Stimulated activated CD8-positive, alpha-beta memory T cell treated with anti-CD3 and anti-CD28 coated beads, Interleukin-2, amount 100 ng/mL, for 48 hours (primary cell): ENCODE data around the gene SSTR5.

ENCODE experiments used
- DNase-seq, 2 donors: peaks; one replicate each; pipeline ENCODE4 v3.0.0-alpha.2; 2020; ENCODE audit warnings: low read depth in 2 of 2

SSTR5 gene

GRCh38 chr16:1102921-1103635, 30.5 kb downstream of the SSTR5 start:
- DNase-seq, result peak; percentile 58 to 59

DNA sequence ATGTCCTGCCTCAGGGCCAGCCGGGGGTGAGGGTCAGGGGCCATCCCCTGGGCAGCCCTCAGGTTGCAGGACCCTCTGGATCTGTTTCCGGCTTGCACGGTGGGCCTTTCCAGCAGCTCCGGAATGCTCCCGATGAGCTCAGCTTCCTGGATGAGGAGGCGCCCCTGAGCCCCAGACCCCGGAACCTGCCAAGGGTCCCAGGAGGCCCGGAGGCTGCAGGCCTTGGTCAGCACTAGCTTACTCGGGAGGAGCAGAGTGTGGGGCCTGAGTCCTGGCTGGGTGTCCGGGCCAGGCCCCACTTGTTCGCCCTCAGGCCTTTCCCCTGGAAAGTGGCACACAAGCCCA, 31.1 kb downstream of the SSTR5 start:
- no peak for DNase-seq

- peak; percentile 38 to 41 for DNase-seq
Observed at GRCh38 chr16:1105888-1106620, 33.5 kb downstream of the SSTR5 start.

- DNase-seq, result no peak
Observed at GRCh38 chr16:1106659-1107058, 34.1 kb downstream of the SSTR5 start.

DNA sequence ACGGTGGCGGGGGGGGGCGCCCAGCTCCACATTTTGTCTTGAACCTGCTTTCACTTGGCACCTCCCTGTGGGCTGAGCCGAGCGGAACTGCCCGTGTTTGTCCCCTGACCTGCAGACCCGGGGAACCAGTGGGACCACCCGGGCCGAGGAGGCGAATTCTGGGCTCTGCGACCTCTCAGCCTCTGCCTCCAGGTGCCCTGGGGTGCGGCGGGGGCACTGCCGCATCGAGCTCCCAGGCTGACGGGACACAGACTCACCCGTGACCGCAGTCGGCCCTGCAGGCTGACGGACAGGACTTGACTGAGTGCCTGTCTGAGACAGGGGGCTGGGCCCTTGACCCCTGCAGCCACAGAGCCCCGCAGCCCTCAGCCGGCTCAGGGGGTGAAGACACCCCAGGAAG, 34.6 kb downstream of the SSTR5 start:
- no peak for DNase-seq

DNA sequence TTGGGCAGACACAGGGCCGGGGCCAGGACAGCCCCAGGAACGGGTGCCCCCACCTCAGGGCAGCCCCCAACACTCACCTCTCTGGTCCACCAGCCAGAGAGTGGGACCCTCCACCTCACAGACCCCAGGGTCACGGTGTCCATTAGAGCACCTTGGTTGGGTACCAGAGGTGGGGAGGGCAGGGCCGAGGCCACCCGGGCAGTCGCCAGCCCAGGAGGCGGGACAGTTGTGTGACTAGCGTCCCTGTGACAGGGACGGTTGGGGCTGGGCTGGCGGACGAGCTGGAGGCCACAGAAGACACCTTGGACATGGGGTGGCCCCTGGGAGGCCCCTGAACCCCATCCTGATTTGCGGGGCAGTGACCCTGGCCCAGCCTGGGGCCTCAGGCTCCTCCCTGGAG, 35.2 kb downstream of the SSTR5 start:
- no peak for DNase-seq

- DNase-seq, result no peak
Observed at GRCh38 chr16:1108299-1109252, 36.0 kb downstream of the SSTR5 start.

GRCh38 chr16:1109648-1110047, 37.1 kb downstream of the SSTR5 start:
- DNase-seq, result no peak

GRCh38 chr16:1112506-1113184, 40.1 kb downstream of the SSTR5 start:
- DNase-seq, result no peak

GRCh38 chr16:1113489-1113888, 40.9 kb downstream of the SSTR5 start:
- no peak for DNase-seq

DNA sequence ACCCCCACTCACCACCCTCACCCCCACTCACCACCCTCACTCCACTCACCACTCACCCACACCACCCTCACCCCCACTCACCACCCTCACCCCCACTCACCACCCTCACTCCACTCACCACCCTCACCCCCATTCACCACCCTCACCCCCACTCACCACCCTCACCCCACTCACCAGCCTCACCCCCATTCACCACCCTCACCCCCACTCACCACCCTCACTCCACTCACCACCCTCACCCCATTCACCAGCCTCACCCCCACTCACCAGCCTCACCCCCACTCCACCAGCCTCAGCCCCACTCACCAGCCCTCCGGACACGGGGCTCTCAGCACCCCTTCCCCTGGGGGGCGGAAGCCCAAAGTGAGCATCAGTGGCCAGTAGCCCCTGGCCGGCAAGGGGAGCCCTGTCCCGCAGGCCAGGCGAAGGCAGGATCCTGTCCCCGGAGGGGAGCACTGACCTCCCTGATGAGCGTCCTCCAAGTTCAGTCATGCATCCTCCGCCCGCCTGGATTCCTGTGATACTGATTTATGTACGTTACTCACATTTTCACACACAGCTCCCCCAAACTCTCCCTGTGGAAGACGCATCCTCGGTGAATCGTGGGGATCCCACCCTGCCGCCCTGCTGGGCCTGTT, 41.5 kb downstream of the SSTR5 start:
- DNase-seq, result no peak

DNA sequence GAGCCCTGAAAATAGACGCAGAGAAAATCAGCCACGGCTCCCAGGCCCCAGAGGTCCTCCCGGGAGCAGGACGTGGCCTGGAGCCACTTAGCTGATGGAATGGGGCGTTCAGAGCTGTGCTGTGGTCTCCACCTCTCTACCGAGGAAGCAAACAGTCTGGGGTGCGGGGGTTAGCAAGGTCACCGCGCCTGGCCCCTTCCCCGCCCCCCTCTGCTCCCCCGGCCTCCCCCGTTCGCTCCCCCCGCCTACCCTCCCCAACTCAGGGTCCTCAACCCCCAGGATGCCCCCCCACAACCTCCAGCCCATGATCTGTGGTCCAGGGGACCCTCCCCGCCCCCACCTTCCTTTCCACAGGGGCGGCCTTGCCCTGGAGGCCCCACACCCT, 44.1 kb downstream of the SSTR5 start:
- DNase-seq, result no peak

GRCh38 chr16:1117176-1117900, 44.8 kb downstream of the SSTR5 start:
- no peak for DNase-seq

DNA sequence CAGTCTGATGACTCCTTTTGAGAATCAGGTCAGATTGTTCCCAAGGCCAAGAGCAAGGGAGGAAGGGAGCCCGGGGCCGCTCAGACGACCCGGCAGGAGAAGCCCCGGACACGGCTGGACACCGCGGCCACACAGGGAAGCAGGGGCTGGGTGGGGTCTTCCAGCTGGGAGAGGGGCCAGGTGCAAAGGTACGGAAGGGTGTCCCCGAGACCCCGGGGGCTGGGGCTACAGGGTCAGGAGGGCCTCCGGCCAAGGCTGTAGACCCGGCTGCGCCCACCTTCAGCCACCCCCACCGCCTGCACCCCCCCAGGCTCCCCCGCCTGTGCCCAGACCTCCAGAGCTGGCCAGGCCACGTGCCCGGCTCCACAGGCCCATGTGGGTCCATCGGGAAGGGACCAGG, 45.4 kb downstream of the SSTR5 start:
- DNase-seq, result no peak

DNA sequence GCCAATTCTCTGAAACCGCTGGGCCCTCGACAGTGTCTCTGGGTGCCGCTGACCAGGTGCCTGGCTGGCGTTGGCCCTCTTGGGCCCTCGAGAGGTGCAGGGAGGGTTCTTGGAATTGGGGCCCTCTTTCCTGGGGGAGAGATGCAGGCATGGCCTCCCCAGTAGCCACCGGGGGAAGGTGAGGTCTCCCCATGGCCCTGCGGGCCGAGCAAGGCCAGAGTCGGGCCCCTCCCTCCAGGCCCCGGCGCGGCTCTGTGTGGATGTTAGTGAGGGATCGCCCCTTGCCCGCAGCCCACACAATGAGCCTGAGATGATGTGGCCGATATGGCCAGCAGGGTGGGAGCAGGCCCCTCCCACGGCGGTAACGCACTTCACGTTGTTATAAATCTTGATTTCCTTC, 46.6 kb downstream of the SSTR5 start:
- DNase-seq, result no peak

GRCh38 chr16:1119766-1120576, 47.4 kb downstream of the SSTR5 start:
- DNase-seq, result no peak

DNA sequence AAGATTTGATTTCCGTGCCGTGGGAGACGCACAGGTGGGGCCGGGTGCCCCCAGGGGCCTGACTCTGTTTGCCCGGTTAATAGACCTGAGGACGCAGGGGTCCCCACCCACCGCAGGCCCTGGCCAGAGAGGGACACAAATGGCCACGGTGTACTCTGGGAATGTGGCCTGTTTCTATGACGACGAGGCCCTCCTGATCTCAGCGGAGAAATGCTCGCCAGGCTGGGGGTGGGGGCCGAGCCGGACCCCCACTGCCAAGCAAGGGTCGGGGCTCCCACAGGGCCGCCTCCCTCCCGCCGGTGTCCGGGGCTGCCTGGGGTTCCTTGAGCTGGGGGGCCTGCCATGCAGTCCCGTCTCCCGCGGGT, 48.0 kb downstream of the SSTR5 start:
- DNase-seq, result no peak

GRCh38 chr16:1121009-1121408, 48.5 kb downstream of the SSTR5 start:
- DNase-seq, result no peak

DNA sequence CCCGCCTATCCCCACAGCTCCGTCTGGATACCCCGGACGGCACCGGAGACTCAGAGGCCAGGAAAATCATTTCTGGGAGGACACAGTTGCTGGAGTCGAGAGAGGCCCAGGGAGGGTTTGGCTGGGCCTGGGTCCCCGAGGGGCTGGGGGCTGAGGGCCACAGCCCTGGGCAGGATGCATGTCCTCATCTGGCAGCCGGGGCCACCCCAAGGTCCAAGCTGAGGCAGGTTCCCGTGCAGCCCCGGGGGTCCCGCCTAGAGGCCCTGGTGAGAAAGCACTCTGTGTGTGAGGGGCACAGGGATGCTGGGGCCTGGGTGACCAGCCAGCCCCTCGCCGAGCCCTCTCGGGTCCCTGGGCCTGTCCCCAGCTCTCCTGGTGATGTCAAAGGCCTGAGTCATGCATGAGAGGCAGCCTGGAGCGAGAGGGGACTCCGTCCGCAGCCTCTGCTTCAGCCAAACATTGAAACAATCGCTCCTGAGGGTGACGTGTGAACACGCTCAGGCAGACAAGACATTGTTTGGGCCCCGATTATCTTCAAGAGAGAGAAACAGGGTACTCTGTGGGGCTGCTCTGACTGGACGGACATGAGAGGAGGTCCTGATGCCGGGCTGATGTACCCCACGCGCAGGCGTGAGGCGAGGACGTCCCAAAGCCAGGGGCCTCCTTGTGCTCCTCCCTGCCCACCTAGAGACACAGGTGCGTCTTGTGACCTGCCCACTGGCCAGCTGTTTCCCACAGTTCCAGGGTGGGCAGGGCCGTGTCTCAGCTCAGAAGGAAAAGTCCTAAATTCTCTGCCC, 49.3 kb downstream of the SSTR5 start:
- no peak for DNase-seq
